IPS-18a (cell line): ENCODE data around the gene HOXB1.

Experiments
- H3K27ac ChIP-seq: one replicate; pipeline ENCODE4 v1.5.1; 2013; ENCODE audit warnings: low read length
- H3K27me3 ChIP-seq: one replicate; pipeline ENCODE4 v1.6.1; 2013; ENCODE audit warnings: mild to moderate bottlenecking, low read length; ENCODE audit not compliant: control insufficient read depth, insufficient read depth
- H3K36me3 ChIP-seq: one replicate; pipeline ENCODE4 v1.6.1; 2013; ENCODE audit warnings: low read depth, low read length; ENCODE audit not compliant: control insufficient read depth
- H3K4me1 ChIP-seq: one replicate; pipeline ENCODE4 v1.6.1; 2013; ENCODE audit warnings: low read depth, low read length; ENCODE audit not compliant: control insufficient read depth
- H3K4me3 ChIP-seq: one replicate; pipeline ENCODE4 v1.5.1; 2013; ENCODE audit warnings: low read length
- H3K9ac ChIP-seq: one replicate; pipeline ENCODE4 v1.6.1; 2013; ENCODE audit warnings: mild to moderate bottlenecking, low read length, moderate library complexity
- H3K9me3 ChIP-seq: one replicate; pipeline ENCODE4 v1.6.1; 2013; ENCODE audit warnings: low read depth, low read length; ENCODE audit not compliant: control insufficient read depth

Gene HOXB1

GRCh38 chr17:48530887-48531272 lies at the start of gene HOXB1:
Gene HOXB1 (minus strand): TSS chr17:48531011. CDS start chr17:48530904, 107 bp downstream.
- Histone ChIP-seq H3K4me1 (peaks cover 31% of the 10 kb centered on the region), H3K27ac (no peak within 1 kb of the TSS), H3K9me3 (no peaks in the 10 kb centered on the region), H3K9ac (no peak within 1 kb of the TSS), H3K4me3 (peak within 1 kb of the TSS; percentile 41), H3K27me3 (peaks cover 100% of the 10 kb centered on the region), H3K36me3 (no peaks in the 10 kb centered on the region)

GRCh38 chr17:48579760-48580554 lies 49.1 kb upstream of the HOXB1 start:
- H3K9me3 ChIP-seq, result no peaks in the 10 kb centered on the region
- no peak overlapping the region for H3K4me3 ChIP-seq
- no peak overlapping the region for H3K9ac ChIP-seq
- H3K27ac ChIP-seq, result no peak overlapping the region
- H3K4me1 ChIP-seq, result no peaks in the 10 kb centered on the region
- H3K36me3 ChIP-seq, result no peaks in the 10 kb centered on the region
- H3K27me3 ChIP-seq, result peaks cover 100% of the 10 kb centered on the region

- H3K27me3 ChIP-seq, result peaks cover 100% of the 10 kb centered on the region
- H3K9me3 ChIP-seq, result no peaks in the 10 kb centered on the region
- H3K4me1 ChIP-seq, result no peaks in the 10 kb centered on the region
- no peak overlapping the region for H3K27ac ChIP-seq
- H3K4me3 ChIP-seq, result no peak overlapping the region
- no peaks in the 10 kb centered on the region for H3K36me3 ChIP-seq
- no peak overlapping the region for H3K9ac ChIP-seq
Observed at GRCh38 chr17:48579471-48579759, 48.6 kb upstream of the HOXB1 start.

GRCh38 chr17:48578616-48579470 lies 48.0 kb upstream of the HOXB1 start:
- H3K4me3 ChIP-seq, result no peak overlapping the region
- no peak overlapping the region for H3K27ac ChIP-seq
- peaks cover 100% of the 10 kb centered on the region for H3K27me3 ChIP-seq
- no peaks in the 10 kb centered on the region for H3K36me3 ChIP-seq
- no peaks in the 10 kb centered on the region for H3K9me3 ChIP-seq
- H3K9ac ChIP-seq, result no peak overlapping the region
- H3K4me1 ChIP-seq, result no peaks in the 10 kb centered on the region

- Histone ChIP-seq H3K4me3 (peak within 1 kb of the TSS; percentile 30), H3K9me3 (no peaks in the 10 kb centered on the region), H3K9ac (no peak within 1 kb of the TSS), H3K36me3 (no peaks in the 10 kb centered on the region), H3K27me3 (peaks cover 100% of the 10 kb centered on the region), H3K27ac (no peak within 1 kb of the TSS), H3K4me1 (no peaks in the 10 kb centered on the region)
Observed at GRCh38 chr17:48577946-48578615, 47.3 kb upstream of the HOXB1 start, which contains the start of gene HOXB4. Gene HOXB4 (minus strand): TSS chr17:48578350. CDS start chr17:48578319, 31 bp downstream.

- peaks cover 100% of the 10 kb centered on the region for H3K27me3 ChIP-seq
- no peaks in the 10 kb centered on the region for H3K9me3 ChIP-seq
- no peaks in the 10 kb centered on the region for H3K4me1 ChIP-seq
- no peaks in the 10 kb centered on the region for H3K36me3 ChIP-seq
- H3K27ac ChIP-seq, result no peak overlapping the region
- no peak overlapping the region for H3K4me3 ChIP-seq
- H3K9ac ChIP-seq, result no peak overlapping the region
Observed at GRCh38 chr17:48577330-48577945, 46.6 kb upstream of the HOXB1 start.

GRCh38 chr17:48576479-48577309 lies 45.9 kb upstream of the HOXB1 start:
- H3K9me3 ChIP-seq, result no peaks in the 10 kb centered on the region
- no peaks in the 10 kb centered on the region for H3K4me1 ChIP-seq
- H3K36me3 ChIP-seq, result no peaks in the 10 kb centered on the region
- H3K27me3 ChIP-seq, result peaks cover 100% of the 10 kb centered on the region
- no peak overlapping the region for H3K27ac ChIP-seq
- no peak overlapping the region for H3K4me3 ChIP-seq
- H3K9ac ChIP-seq, result no peak overlapping the region

GRCh38 chr17:48575673-48576478 lies 45.1 kb upstream of the HOXB1 start:
- H3K4me1 ChIP-seq, result no peaks in the 10 kb centered on the region
- no peak overlapping the region for H3K9ac ChIP-seq
- peaks cover 100% of the 10 kb centered on the region for H3K27me3 ChIP-seq
- no peaks in the 10 kb centered on the region for H3K9me3 ChIP-seq
- no peak overlapping the region for H3K4me3 ChIP-seq
- H3K36me3 ChIP-seq, result no peaks in the 10 kb centered on the region
- H3K27ac ChIP-seq, result no peak overlapping the region

GRCh38 chr17:48575066-48575582 lies 44.3 kb upstream of the HOXB1 start:
- Histone ChIP-seq H3K4me1 (no peaks in the 10 kb centered on the region), H3K27ac (no peak overlapping the region), H3K27me3 (peaks cover 100% of the 10 kb centered on the region), H3K9me3 (no peaks in the 10 kb centered on the region), H3K36me3 (no peaks in the 10 kb centered on the region), H3K9ac (no peak overlapping the region), H3K4me3 (no peak overlapping the region)

GRCh38 chr17:48574505-48575065 lies 43.8 kb upstream of the HOXB1 start:
- H3K36me3 ChIP-seq, result no peaks in the 10 kb centered on the region
- H3K4me3 ChIP-seq, result no peak overlapping the region
- no peak overlapping the region for H3K27ac ChIP-seq
- H3K9me3 ChIP-seq, result no peaks in the 10 kb centered on the region
- H3K27me3 ChIP-seq, result peaks cover 100% of the 10 kb centered on the region
- no peak overlapping the region for H3K9ac ChIP-seq
- H3K4me1 ChIP-seq, result no peaks in the 10 kb centered on the region
